Measurements from ENCODE around the gene TPI1.

The TPI1 gene

DNA sequence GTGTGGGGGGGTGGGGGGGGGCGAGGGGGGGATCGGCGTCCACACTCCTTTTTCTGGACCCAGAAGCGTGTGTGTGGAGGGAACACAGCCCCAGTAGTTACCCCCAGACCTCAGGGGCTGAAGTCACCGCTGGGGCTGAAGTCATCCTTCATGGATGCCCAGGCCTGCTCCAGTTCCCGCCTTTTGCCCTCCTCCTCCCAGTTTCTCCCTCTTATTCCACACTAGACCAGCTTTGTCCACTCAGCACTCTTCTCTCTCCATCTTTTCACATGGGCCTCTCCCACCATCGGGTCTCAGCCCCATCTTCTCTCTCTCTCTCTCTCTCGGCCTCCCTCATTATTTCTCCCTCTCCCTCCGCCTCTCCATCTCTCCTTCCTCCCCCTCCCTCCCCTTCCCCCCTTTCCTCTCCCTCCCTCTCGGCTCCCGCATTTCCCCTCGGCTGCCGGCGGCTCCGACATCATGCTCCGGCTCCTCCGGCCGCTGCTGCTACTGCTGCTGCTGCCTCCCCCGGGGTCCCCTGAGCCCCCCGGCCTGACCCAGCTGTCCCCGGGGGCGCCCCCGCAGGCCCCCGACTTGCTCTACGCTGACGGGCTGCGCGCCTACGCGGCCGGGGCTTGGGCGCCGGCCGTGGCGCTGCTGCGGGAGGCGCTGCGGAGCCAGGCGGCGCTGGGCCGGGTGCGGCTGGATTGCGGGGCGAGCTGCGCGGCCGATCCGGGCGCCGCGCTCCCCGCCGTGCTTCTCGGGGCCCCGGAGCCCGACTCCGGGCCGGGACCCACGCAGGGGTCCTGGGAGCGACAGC, 39.1 kb upstream of the TPI1 start, which contains the start of gene P3H3:
TSS of gene P3H3 (plus strand) at position 426 of the 799 bp plus-strand sequence. CDS start at position 460, 34 bp downstream.
- FAIRE-seq = no peak
- DNase-seq (ENCODE audit: insufficient read length, low spot score) = no peak

DNA sequence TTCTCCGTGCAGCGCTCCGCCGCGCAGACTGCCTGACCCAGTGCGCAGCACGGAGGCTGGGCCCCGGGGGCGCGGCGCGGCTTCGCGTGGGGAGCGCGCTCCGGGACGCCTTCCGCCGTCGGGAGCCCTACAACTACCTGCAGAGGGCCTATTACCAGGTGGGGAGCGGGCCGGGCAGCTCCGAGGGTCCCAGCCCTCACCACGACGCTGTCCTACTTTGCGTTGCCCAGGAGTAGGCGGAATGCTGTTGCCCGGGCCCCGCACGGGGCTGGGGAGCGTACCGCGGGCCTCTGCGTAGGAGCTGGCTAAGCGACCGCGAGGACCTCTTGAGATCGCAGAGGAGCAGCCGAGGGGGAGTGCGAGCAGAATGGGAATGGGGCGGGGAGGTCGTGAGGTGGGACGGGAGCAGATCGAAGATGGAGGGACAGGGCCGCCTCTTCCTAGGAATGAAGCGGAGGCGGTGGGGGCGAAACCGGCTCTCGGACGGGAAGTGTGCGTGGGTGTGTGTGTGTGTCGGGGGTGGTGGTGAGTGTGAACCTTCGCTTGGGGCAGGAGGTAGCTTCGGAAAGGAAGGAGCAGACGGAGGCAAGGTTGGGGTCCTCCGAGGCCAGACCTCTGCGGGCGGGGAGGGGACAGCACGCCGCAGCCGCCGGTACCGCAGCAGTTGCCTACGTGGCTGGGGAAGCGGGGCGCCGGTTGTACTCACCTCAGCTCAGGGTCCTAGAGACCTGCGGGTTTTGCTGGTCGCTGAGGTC, 38.4 kb upstream of the TPI1 start:
- DNase-seq (ENCODE audit: insufficient read length, low spot score) (no peak), FAIRE-seq (no peak)

DNA sequence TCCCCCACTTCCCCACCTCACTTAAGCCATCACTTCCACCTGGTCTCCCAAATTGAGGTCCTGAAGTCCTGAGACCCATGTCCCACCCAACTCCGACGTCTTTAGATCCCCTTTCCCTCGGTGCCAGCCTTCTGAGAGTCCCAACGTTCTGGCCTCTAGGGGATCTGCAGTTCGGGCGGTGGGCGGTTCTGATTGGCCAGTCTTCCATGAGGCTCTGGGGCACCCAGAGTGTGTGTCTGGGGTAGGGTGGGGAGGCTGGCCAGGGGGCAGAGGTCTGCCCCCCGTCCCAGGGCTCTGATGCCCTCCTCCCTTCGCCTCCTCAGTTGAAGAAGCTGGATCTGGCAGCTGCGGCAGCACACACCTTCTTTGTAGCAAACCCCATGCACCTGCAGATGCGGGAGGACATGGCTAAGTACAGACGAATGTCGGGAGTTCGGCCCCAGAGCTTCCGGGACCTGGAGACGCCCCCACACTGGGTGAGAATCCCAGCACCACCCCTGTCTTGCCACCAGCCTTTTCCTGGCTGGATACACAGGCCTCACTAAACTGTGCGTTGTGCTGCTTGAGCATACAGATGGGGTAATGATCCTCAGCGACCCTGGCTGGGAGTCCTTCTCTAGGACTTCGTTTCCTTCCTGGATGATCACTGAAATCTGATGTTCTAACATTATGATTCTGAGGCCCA, 37.7 kb upstream of the TPI1 start:
- DNase-seq (ENCODE audit: insufficient read length, low spot score) = no peak
- FAIRE-seq = no peak

DNA sequence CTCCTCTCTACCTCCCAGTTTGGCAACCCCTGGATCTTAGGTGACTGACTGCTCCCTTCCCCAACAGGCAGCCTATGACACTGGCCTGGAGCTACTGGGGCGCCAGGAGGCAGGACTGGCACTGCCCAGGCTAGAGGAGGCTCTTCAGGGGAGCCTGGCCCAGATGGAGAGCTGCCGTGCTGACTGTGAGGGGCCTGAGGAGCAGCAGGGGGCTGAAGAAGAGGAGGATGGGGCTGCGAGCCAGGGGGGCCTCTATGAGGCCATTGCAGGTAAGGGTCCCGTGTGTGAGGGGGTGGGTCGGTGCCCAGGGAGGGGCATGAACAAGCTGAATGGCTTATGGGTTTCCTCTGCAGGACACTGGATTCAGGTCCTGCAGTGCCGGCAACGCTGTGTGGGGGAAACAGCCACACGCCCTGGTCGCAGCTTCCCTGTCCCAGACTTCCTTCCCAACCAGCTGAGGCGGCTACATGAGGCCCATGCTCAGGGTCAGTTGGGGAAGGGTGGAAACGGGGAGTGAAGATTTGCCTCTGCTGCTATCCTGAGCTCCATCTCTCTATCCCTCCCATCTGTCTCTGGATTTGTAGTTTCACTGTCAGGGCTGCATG, 36.9 kb upstream of the TPI1 start:
- FAIRE-seq = no peak
- no peak for DNase-seq (ENCODE audit: insufficient read length, low spot score)

DNA sequence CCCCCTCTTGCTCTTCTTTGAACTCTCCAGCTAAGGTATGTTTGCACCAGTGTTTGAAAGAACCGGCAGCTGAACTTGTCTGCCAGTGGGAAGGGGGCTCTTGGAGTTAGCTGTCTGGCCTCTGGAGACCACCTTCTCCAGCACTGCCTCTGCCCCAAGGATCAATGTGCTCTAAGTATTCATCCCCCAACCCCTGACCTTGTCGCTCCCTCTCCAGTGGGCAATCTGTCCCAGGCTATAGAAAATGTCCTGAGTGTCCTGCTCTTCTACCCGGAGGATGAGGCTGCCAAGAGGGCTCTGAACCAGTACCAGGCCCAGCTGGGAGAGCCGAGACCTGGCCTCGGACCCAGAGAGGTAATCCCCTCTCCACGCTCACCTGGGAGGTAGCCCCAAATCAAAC, 36.3 kb upstream of the TPI1 start:
- DNase-seq (ENCODE audit: insufficient read length, low spot score) (no peak), FAIRE-seq (no peak)

DNA sequence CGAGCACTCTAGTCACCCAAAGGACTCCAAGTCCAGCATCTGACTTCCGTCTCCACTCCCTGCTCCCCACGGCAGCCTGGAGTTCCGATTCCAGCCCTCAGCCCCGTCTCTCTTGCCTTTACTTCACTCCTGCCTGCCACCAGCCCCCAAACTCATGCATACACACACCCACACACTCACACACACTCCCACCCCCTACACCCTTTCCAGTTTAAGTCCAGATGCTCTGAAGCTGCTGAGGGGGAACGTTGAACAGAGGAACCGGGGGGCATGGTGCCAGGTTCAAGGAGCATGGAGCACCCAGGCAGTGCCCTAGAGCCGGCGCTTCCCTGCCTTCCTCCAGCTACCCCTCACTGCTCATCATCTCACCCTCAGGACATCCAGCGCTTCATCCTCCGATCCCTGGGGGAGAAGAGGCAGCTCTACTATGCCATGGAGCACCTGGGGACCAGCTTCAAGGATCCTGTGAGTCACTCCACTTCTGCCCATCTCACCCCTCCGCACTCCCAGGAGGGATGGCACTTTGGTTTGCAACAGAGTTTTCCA, 35.8 kb upstream of the TPI1 start:
- DNase-seq (ENCODE audit: insufficient read length, low spot score) = no peak
- FAIRE-seq = no peak

DNA sequence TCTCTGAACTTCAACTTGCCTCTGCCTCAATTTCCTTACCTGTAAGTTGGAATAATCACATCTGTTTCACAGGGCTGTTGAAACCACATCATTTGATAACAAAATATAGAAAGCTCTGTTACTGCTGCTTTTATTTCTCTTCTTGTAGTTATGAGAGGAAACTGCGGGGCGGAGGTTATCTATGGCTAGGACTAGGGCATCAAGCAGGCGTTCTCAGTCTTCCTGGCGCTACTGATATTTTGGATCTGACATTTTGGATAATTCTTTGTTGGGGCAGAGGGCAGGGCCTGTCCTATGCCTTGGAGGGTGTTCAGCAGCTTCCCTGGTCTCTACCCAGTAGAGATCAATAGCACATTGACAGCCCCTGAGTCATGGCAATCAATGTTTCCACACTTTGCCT, 35.2 kb upstream of the TPI1 start:
- DNase-seq (ENCODE audit: insufficient read length, low spot score) (no peak), FAIRE-seq (no peak)

DNA sequence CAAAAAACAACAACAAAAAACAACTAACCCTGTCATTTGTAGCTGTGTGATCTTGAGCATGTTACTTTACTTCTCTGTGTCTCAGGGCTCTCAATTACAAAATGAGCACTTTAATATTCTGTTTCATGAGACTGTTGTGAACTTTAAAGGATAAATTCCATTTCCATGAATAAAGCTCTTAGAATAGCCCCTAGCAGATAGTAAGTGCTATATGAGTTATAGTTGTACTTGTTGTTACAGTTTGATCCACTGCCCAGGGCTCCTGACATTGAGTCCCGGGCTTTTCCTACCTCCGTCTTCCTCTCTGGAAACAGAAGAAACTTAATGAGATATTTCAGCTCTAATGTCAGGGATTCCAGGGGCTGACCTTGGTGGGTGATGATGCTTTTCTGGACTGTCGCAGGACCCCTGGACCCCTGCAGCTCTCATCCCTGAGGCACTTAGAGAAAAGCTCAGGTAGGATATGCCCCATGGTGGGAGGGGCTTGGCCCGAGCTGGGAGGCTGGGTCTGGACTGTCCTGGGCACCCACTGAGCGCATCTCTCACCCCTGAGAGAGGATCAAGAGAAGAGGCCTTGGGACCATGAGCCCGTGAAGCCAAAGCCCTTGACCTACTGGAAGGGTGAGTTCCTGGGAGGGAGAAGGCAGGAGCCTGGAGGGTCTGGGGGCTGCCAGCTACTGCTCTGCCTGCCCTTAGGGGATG, 34.0 kb upstream of the TPI1 start:
- FAIRE-seq (no peak), DNase-seq (ENCODE audit: insufficient read length, low spot score) (no peak)

DNA sequence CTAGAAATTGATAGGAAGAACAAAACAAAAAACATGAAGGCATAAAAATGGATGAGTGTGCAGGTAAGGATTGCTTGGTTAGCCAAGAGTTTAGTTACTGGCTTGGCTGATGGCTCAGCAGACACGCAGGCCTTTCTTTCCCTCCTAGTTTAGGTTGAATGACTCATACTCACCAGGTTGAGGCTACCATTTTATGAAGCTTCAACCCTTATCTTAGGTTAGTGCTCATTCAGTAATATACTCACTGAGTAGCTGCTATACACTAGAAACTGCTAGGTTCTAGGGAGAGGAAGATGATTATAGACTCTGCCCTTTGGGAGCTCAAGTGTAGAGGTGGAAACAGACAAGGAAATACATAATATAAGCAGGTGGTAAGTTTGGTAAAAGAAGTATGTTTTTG, 33.1 kb upstream of the TPI1 start:
- no peak for DNase-seq (ENCODE audit: insufficient read length, low spot score)
- FAIRE-seq = no peak

DNA sequence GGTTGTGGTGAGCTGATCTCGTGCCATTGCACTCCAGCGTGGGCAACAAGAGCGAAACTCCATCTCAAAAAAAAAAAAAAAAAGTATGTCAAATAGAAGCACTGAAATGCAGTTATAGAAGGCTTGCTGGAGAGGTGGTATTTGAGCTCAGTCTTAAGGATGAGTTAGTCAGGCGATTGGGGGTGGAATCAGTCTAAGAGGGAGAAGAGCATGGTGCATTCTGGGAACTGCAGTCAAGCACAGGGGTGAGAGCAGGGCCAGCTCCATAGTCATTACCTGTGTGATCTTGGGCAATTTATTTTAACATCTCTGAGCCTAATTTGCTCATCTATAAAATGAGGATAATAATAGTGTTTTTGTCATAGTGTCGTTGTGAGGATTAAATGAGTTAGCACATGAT, 32.5 kb upstream of the TPI1 start:
- no peak for DNase-seq (ENCODE audit: insufficient read length, low spot score)
- FAIRE-seq = no peak

DNA sequence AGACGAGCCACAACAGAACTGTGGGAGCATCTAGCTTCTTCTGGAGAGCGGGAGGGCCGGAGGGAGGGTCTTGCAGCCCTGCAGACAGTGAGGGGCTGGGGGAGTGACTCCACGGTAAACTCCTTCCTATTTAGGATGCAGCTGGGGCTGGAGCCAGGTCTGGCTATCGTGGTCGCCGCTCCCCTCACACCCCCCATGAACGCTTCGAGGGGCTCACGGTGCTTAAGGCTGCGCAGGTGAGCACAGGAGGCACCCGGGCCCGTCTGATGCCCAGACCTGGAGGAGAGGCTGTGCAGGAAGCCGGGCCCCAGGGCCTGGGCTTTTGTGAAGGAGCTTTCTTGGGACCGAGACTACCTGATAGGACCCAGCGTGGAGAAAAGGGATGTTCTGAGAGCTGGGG, 30.5 kb upstream of the TPI1 start:
- no peak for FAIRE-seq

DNA sequence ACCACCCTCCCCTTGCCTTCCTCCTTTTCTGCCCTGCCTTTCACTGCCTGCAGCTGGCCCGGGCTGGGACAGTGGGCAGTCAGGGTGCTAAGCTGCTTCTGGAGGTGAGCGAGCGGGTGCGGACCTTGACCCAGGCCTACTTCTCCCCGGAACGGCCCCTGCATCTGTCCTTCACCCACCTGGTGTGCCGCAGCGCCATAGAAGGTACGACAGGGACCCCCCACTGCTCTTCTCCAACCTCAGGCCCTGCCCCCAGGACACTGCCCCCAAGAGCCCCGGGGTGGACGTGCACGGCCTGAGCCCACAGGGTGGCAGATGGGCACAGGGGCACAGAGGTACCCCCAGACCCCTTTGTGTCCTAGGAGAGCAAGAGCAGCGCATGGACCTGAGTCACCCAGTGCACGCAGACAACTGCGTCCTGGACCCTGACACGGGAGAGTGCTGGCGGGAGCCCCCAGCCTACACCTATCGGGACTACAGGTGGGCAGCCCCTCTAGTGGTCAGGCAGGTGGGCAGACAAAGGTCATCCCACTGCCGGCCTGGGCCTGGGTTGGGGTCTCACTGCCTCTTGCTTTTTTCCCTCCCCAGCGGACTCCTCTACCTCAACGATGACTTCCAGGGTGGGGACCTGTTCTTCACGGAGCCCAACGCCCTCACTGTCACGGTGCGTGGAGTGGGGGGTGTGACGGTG, 29.8 kb upstream of the TPI1 start:
- DNase-seq (ENCODE audit: insufficient read length, low spot score) (no peak), FAIRE-seq (no peak)

More for the DNA sequence above, 30.5 kb upstream of the TPI1 start:
- no peak for DNase-seq (ENCODE audit: insufficient read length, low spot score)

DNA sequence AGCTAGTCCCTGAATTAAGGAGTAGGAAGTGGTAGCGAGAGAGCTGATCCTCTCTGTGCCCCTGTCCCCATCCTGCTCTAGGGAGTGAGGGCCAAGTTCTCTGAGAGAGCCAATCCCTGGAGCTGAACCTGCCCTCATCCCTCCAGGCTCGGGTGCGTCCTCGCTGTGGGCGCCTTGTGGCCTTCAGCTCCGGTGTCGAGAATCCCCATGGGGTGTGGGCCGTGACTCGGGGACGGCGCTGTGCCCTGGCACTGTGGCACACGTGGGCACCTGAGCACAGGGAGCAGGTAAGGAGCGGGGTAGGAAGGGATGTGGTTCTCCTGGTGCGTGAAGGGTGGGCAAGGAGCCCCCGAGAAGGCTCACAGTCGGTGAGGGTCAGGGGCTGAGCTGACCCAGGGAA, 28.5 kb upstream of the TPI1 start:
- FAIRE-seq (no peak), DNase-seq (ENCODE audit: insufficient read length, low spot score) (no peak)

DNA sequence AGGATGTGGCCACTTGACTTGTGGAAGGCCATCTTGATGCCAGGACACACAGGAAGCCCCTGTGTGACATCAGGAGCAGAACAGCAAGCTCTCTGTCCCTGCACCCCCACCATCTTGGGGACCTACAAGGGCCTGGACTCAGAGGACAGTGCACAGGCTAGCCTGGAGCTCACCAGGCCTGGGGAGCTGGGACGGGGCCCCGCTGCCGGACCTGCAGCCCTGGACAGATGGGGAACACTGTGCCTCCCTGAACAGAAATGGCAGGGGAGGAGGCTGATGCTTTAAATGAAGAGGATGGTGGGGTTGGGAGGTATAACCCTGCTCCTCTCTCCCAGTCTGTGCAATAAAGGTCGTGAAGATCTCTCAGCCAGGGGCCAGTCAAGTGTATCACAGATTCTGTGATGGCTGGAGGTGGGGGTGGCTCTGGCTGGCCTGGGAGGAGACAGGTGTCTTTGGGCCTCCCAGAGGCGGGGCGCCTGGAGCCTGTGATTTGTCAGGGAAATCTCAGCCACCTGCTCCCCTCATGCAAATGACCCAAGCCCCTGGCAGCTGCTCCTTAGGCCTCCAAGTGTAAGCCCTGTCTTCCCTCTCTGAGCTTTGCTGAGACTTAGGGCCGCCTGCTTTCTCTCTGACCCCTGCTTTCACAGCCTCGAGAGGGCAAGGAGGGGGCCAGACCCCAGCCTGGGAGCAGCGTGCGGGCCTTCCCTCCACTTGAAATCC, 27.7 kb upstream of the TPI1 start:
- FAIRE-seq (peak; percentile 97), DNase-seq (ENCODE audit: insufficient read length, low spot score) (peak; percentile 80)

DNA sequence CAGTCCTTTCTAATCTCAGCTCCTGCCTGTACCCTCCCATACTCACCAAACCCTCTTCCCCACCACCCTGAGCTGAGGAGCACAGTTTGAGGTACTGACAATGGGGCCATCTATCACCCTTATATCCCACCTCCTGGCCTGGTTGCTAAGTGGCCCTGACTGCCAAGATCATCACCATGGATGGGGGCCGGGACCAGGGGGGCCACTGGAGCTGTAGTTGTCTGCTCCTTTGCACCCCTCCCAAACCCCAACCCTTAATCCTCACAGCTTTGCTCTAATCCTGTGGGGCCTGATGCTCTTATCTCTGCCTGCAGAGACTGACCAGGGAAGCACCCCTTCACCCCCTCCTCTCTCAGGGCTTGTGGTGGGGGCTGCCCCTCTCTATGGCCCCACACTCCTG, 27.0 kb upstream of the TPI1 start:
- FAIRE-seq (no peak), DNase-seq (ENCODE audit: insufficient read length, low spot score) (no peak)

DNA sequence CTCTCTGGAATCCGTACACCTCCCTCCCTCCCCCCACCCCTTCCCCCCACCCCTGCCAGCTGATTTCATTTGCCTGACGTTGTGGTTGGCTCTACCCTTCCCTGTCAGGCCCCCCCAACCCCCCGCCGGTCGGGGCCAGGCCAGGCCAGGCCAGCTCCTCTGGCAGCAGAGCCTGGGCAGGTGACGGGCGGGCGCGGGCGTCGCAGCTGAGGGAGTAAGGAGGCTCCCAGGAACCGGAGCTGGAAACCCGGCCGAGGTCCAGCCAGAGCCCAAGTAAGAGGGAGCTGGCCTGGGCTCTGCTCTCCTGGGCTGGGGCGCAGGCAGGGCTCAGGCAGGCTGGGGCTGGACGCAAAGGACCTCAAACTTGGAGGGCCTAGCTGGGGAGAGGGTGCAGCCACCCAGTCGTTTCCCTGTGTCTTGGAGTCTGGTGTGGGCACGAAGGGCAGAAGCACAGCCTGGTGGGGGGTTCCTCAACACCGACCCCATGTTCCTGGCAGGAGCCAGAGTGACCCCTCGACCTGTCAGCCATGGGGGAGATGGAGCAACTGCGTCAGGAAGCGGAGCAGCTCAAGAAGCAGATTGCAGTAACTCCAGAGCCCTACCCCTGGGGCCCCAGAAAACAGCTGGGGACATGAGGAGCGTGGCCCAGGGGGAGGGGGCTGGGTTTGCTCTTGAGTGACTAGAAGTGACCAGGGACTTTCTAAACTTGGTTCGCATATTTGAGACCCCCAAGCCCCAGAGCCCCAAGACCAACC, 26.4 kb upstream of the TPI1 start, which contains the start of gene GNB3:
TSS of gene GNB3 (plus strand) at position 165 of the 755 bp plus-strand sequence. CDS start at position 528, 363 bp downstream.
- FAIRE-seq (no peak), DNase-seq (ENCODE audit: insufficient read length, low spot score) (no peak)

DNA sequence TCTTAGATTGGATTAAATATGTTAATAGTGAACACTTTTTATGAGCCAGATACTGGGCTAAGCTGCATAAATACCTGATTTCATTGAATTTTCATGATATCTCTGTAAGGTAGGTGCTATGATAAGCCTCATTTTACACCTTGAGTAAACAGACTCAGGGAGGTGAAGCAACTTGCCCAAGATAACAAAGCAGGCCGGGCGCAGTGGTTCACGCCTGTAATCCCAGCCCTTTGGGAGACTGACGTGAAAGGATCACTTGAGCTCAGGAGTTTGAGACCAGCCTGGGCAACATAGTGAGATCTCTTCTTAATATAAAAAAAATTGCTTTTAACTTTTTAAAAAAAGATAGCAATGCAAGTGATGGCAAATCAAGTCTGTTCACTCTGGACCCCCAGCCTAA, 25.3 kb upstream of the TPI1 start:
- DNase-seq (ENCODE audit: insufficient read length, low spot score) = no peak
- no peak for FAIRE-seq
